PC-9 (cell line): ENCODE results near the gene ATAD3C.

ENCODE experiments used
- CTCF ChIP-seq: fragments of 200-600 bp; sonication (generic); conservative IDR thresholded peaks from 2 replicates; pipeline ENCODE4 v1.6.1; 2017; ENCODE audit warnings: mixed run types, antibody characterized with exemption, mild to moderate bottlenecking, moderate library complexity
- EZH2 ChIP-seq: fragments of 200-600 bp; sonication (generic); IDR thresholded peaks from 2 replicates; pipeline ENCODE4 v1.8.0; 2017; ENCODE audit warnings: antibody characterized with exemption, low read depth

GRCh38 chr1:1471389-1472052 lies 22.0 kb downstream of the ATAD3C start, which contains the start of gene ATAD3B:
- TF ChIP-seq CTCF (no peak), EZH2 (no peak)
